Measurements from ENCODE around the gene BPIFA1.

Gene BPIFA1

GRCh38 chr20:33239979-33240736, 4.4 kb downstream of the BPIFA1 start:
- DNase-seq (ENCODE audit: low read depth in 2 of 2), result no peak

- no peak for DNase-seq (ENCODE audit: low read depth in 2 of 2)
Measured at GRCh38 chr20:33240923-33241322, 5.1 kb downstream of the BPIFA1 start.

GRCh38 chr20:33242319-33243100, 6.7 kb downstream of the BPIFA1 start:
- no peak for DNase-seq (ENCODE audit: low read depth in 2 of 2)

GRCh38 chr20:33246077-33246476, 10.3 kb downstream of the BPIFA1 start:
- no peak for DNase-seq (ENCODE audit: low read depth in 2 of 2)

GRCh38 chr20:33249456-33249855, 13.7 kb downstream of the BPIFA1 start:
- no peak for DNase-seq (ENCODE audit: low read depth in 2 of 2)

GRCh38 chr20:33250666-33251065, 14.9 kb downstream of the BPIFA1 start:
- no peak for DNase-seq (ENCODE audit: low read depth in 2 of 2)

- no peak for DNase-seq (ENCODE audit: low read depth in 2 of 2)
Measured at GRCh38 chr20:33251496-33251895, 15.7 kb downstream of the BPIFA1 start.

GRCh38 chr20:33252460-33252859, 16.7 kb downstream of the BPIFA1 start:
- DNase-seq (ENCODE audit: low read depth in 2 of 2), result no peak

- DNase-seq (ENCODE audit: low read depth in 2 of 2), result no peak
Measured at GRCh38 chr20:33255005-33255404, 19.2 kb downstream of the BPIFA1 start.

GRCh38 chr20:33257237-33257636, 21.4 kb downstream of the BPIFA1 start:
- no peak for DNase-seq (ENCODE audit: low read depth in 2 of 2)

- DNase-seq (ENCODE audit: low read depth in 2 of 2), result no peak
Measured at GRCh38 chr20:33259371-33259770, 23.6 kb downstream of the BPIFA1 start.

GRCh38 chr20:33261465-33261864, 25.7 kb downstream of the BPIFA1 start:
- DNase-seq (ENCODE audit: low read depth in 2 of 2), result no peak

- DNase-seq (ENCODE audit: low read depth in 2 of 2), result no peak
Measured at GRCh38 chr20:33262658-33263065, 26.9 kb downstream of the BPIFA1 start.

- DNase-seq (ENCODE audit: low read depth in 2 of 2), result no peak
Measured at GRCh38 chr20:33263784-33264183, 28.0 kb downstream of the BPIFA1 start.

GRCh38 chr20:33267701-33268100, 31.9 kb downstream of the BPIFA1 start:
- no peak for DNase-seq (ENCODE audit: low read depth in 2 of 2)

GRCh38 chr20:33272155-33272873, 36.5 kb downstream of the BPIFA1 start:
- no peak for DNase-seq (ENCODE audit: low read depth in 2 of 2)

GRCh38 chr20:33273117-33273851, 37.5 kb downstream of the BPIFA1 start:
- no peak for DNase-seq (ENCODE audit: low read depth in 2 of 2)

GRCh38 chr20:33275215-33275614, 39.4 kb downstream of the BPIFA1 start:
- DNase-seq (ENCODE audit: low read depth in 2 of 2), result no peak

- no peak for DNase-seq (ENCODE audit: low read depth in 2 of 2)
Measured at GRCh38 chr20:33275871-33276270, 40.1 kb downstream of the BPIFA1 start.

GRCh38 chr20:33276303-33277113, 40.7 kb downstream of the BPIFA1 start:
- no peak for DNase-seq (ENCODE audit: low read depth in 2 of 2)

Data from stimulated activated CD8-positive, alpha-beta memory T cell treated with anti-CD3 and anti-CD28 coated beads, Interleukin-7, amount 100 ng/mL, for 1 hour (primary cell).